ENCODE results near the gene SRGAP3.

Gene SRGAP3

GRCh38 chr3:9066775-9067174 lies 182.7 kb downstream of the SRGAP3 start:
- DNase-seq (ENCODE audit: low read depth in 3 of 3, low spot score in 1 of 3) = no peak

- no peak for DNase-seq (ENCODE audit: low read depth in 3 of 3, low spot score in 1 of 3)
These were observed 183.3 kb downstream of the SRGAP3 start for GRCh38 chr3:9066141-9066540.

- DNase-seq (ENCODE audit: low read depth in 3 of 3, low spot score in 1 of 3) = no peak
These were observed 184.6 kb downstream of the SRGAP3 start for GRCh38 chr3:9064850-9065249.

GRCh38 chr3:9064251-9064650 lies 185.2 kb downstream of the SRGAP3 start:
- no peak for DNase-seq (ENCODE audit: low read depth in 3 of 3, low spot score in 1 of 3)

GRCh38 chr3:9062570-9062969 lies 186.9 kb downstream of the SRGAP3 start:
- DNase-seq (ENCODE audit: low read depth in 3 of 3, low spot score in 1 of 3) = no peak

GRCh38 chr3:9061634-9062033 lies 187.8 kb downstream of the SRGAP3 start:
- DNase-seq (ENCODE audit: low read depth in 3 of 3, low spot score in 1 of 3) = no peak

GRCh38 chr3:9059489-9060400 lies 189.7 kb downstream of the SRGAP3 start:
- no peak for DNase-seq (ENCODE audit: low read depth in 3 of 3, low spot score in 1 of 3)

GRCh38 chr3:9056581-9056980 lies 192.9 kb downstream of the SRGAP3 start:
- no peak for DNase-seq (ENCODE audit: low read depth in 3 of 3, low spot score in 1 of 3)

- no peak for DNase-seq (ENCODE audit: low read depth in 3 of 3, low spot score in 1 of 3)
These were observed 201.7 kb downstream of the SRGAP3 start for GRCh38 chr3:9047452-9048346.

- no peak for DNase-seq (ENCODE audit: low read depth in 3 of 3, low spot score in 1 of 3)
These were observed 204.1 kb downstream of the SRGAP3 start for GRCh38 chr3:9045371-9045770.

- no peak for DNase-seq (ENCODE audit: low read depth in 3 of 3, low spot score in 1 of 3)
These were observed 206.4 kb downstream of the SRGAP3 start for GRCh38 chr3:9043063-9043462.

GRCh38 chr3:9041626-9042025 lies 207.8 kb downstream of the SRGAP3 start:
- DNase-seq (ENCODE audit: low read depth in 3 of 3, low spot score in 1 of 3) = no peak

- no peak for DNase-seq (ENCODE audit: low read depth in 3 of 3, low spot score in 1 of 3)
These were observed 208.4 kb downstream of the SRGAP3 start for GRCh38 chr3:9040996-9041395.

GRCh38 chr3:9037144-9037711 lies 212.2 kb downstream of the SRGAP3 start:
- no peak for DNase-seq (ENCODE audit: low read depth in 3 of 3, low spot score in 1 of 3)

GRCh38 chr3:9036404-9037131 lies 212.9 kb downstream of the SRGAP3 start:
- no peak for DNase-seq (ENCODE audit: low read depth in 3 of 3, low spot score in 1 of 3)

- DNase-seq (ENCODE audit: low read depth in 3 of 3, low spot score in 1 of 3) = no peak
These were observed 213.5 kb downstream of the SRGAP3 start for GRCh38 chr3:9035961-9036360.

GRCh38 chr3:9035473-9035872 lies 214.0 kb downstream of the SRGAP3 start:
- DNase-seq (ENCODE audit: low read depth in 3 of 3, low spot score in 1 of 3) = no peak

GRCh38 chr3:9033867-9034266 lies 215.6 kb downstream of the SRGAP3 start:
- DNase-seq (ENCODE audit: low read depth in 3 of 3, low spot score in 1 of 3) = no peak

- no peak for DNase-seq (ENCODE audit: low read depth in 3 of 3, low spot score in 1 of 3)
These were observed 217.1 kb downstream of the SRGAP3 start for GRCh38 chr3:9032231-9032777.

- DNase-seq (ENCODE audit: low read depth in 3 of 3, low spot score in 1 of 3) = no peak
These were observed 219.4 kb downstream of the SRGAP3 start for GRCh38 chr3:9030034-9030433.

GRCh38 chr3:9028134-9028533 lies 221.3 kb downstream of the SRGAP3 start:
- no peak for DNase-seq (ENCODE audit: low read depth in 3 of 3, low spot score in 1 of 3)

Data from stimulated activated CD4-positive, alpha-beta T cell treated with anti-CD3 and anti-CD28 coated beads, TNF-alpha, amount 100 ng/mL, for 1 hour (primary cell).